HG03139 (cell line): ENCODE data around the gene GNAQ.
"Not testable (repeated sequence)": the region's sequence is repeated elsewhere in the genome, so short reads cannot be mapped to it uniquely, and the experiment has no call there.

Experiments
- ATAC-seq: cut with Tn5 transposase; IDR thresholded peaks from one replicate; pipeline ENCODE4 v1.9.1; 2021; ENCODE audit not compliant: unreplicated experiment

The GNAQ gene

GRCh38 chr9:78031444-78031892 is at the start of gene GNAQ:
GNAQ (minus strand) TSS chr9:78031811; CDS start chr9:78031235, 576 bp downstream.
- no peak for ATAC-seq

DNA sequence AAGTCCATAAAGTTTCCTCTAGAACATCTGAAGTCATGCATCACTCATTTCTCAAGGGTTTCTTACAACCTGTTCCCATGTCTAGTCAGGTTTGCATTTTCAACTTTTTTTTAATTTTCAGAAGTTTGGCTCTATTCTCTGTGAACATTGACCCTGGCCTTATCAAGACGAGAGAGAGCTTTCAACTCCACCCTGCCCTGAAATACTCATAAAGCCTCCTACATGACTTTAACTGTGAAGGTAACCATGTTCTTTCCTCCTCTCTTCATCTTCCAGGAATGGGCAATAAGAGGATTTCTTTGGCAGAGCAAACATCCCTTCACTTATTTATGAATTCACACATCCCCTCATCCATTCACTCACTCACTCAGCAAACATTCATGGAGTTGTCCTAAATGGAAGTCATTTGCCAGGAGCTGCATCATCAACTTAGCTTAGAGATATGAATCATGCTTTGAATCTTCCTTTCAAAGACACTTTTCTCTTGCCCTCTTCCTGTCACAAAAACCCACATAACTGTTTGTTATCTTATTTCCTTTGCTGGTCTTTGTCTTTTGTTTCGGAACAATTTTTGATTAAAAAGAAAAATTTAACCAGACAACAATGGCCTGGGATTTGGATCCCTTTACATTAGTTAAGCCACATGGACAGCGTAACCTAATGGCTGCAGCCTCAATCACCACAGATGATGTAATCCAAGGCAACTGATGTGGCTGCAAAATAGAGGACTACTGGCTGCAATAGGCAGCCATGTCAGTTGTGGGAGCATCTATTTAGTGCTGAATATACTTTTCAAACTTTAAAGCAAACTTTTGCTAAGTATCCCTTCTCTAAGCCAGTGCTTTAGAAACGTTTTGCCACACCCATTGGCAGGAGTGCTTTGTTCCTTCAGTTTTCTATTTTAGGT is 43.0 kb upstream of the GNAQ start:
- no peak for ATAC-seq

- ATAC-seq = no peak
Observed at GRCh38 chr9:78073722-78074121, 42.1 kb upstream of the GNAQ start.

DNA sequence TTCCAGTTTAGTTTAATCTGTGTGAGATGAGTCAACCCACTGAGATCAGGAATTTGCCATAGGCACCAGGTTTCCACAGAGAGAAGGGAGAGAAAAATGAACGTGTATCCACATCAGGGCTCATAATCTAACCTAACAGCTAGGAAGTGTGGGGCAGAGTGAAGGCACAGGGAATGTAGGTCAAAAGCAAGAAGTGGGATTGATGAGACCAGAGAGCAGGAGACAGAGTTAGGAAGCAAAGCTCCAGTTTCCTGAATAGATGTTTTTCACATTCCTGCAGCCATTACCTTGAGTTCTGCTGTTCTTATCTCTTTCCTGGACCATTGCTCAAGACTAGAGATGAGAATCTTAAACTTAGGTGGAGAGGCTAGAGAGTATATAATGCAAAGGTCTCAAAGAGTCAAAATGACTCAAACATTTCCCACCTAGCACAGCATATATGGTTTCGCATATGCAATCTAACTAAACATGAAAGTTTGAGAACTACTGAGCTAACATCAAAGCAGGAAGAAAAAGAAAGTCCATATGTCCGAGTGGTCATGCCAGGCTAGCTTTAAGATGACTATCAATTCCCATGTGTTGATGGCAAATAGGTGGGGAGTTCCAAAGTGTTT is 41.1 kb upstream of the GNAQ start:
- ATAC-seq = no peak

- ATAC-seq = no peak
Observed at GRCh38 chr9:78070521-78070920, 38.9 kb upstream of the GNAQ start.

- ATAC-seq = no peak
Observed at GRCh38 chr9:78064075-78064474, 32.5 kb upstream of the GNAQ start.

GRCh38 chr9:78062710-78063109 is 31.1 kb upstream of the GNAQ start:
- no peak for ATAC-seq

- not testable (repeated sequence) for ATAC-seq
Observed at GRCh38 chr9:78054218-78054617, 22.6 kb upstream of the GNAQ start.

DNA sequence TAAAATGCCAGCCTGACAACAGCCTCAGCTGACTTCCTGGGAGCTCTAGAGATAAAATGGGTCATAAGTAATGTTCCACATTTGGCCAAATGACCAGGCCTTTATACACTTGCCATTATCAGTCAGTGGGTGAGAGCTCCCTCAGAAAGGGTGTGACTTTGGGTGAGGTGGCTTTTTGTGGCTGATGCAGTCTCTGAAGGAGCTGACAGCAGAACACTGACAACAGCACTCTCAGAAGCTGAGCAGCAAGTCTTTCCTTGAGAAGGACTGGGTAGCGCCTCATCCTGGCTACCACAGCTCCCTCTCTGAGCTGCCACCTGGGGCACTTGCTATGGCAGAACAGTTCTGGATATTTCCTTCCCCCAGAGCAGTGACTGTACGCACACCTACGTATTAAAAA is 22.0 kb upstream of the GNAQ start:
- ATAC-seq = no peak

DNA sequence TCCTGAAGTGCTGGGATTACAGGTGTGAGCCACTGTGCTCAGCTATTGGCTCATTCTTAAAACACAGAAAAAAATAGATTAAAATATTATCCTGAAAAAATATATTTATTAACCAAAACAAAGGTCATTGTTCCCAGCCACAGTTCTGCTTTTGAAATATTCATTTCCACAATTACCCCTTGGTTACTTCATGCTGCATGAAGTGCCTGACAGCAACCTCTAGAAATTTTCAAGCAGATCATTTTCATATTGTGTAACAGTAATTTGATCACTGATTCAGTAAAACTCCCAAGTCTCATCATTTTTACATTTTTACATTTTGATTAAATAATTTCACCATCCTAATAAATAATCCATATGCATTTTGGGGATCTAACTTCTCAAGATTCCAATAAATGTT is 18.8 kb upstream of the GNAQ start:
- ATAC-seq = no peak

DNA sequence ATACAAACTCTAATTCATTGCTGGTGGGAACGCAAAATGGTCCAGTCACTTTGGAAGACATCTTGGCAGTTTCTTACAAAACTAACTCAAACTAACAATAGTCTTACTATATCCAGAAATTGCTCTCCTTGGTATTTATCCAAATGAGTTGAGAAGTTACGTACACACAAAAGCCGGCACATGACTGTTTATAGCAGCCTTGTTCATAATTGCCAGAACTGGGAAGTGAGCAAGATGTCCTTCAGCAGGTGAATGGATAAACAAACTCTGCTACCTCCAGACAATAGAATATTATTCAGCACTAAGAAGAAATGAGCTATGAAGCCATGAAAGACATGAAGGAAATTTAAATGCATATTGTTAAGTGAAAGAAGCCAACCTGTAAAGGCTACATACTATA is 17.9 kb upstream of the GNAQ start:
- no peak for ATAC-seq

- no peak for ATAC-seq
Observed at GRCh38 chr9:78047106-78047505, 15.5 kb upstream of the GNAQ start.

DNA sequence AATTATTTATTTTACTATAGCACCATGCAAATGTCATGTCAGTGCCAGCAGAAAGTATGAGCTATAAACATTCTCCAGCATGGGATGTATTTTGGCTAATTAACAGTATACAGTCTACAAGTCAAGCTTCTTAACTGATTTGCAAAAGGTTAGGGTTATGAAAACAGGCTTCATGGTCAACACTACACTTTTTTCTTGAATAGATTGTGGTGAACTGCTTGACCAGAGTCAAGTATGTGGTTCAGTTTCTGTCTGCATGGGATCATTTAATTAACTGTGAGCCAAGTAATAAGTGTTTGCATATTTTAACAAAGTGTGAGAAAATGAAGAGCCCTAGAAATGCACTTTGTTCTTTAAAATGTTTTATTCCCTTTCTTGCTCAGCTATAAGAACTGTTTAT is 14.5 kb upstream of the GNAQ start:
- no peak for ATAC-seq

DNA sequence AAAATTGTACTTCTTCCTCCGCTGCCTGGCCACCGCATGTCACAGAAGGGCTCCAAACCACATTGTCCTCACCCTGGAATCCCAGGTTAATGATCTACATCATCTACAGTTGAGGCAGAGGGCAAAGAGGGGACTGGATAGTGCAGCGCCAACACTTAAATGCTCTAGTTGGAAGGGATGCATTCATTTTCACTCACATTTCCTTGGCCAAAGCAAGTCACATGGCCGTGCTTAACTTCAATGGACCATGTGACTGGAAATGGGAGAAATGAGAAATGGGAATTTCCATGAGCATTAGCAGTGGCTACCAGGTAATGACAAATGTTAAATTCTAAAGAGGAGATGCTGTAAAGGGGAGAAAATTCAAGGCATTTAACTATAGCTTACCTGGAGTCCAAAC is 13.3 kb upstream of the GNAQ start:
- no peak for ATAC-seq

DNA sequence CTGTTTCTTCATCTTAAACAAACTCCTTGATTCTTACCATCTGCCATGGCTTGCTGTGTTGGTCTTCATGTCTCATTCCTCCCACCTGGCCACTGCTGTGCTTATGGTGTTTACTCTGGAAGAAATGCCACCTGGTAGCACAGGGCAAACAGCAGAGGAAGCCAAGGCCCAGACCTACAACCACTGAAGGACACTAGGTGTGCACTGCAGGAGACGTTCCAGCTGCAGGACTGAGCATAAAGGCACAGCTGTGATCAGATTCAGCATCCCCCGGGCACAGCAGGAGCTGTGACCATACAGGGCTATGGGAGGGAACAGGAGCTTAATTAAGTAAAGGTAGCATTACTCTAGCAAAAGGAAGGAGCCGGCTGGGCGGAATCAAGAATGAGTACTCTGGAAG is 12.6 kb upstream of the GNAQ start:
- no peak for ATAC-seq

DNA sequence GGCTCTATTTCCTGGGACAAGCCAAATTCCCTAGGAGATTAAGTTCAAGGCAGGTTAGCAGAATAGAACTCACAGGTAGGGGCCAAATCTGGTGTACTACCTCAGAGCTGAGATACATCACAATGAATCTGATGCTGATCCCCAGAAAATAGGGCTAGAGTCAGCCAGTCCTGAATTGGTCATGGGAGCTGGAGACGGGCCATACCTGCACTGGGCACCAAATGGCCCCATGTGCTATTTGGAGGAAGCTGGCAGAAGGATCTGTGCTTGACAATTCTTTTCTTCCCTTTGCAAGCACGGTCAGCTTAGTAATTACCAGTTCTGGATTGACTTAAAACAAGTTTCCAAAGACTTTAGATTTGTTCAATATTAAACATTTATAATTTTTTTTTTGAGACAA is 10.4 kb upstream of the GNAQ start:
- no peak for ATAC-seq

DNA sequence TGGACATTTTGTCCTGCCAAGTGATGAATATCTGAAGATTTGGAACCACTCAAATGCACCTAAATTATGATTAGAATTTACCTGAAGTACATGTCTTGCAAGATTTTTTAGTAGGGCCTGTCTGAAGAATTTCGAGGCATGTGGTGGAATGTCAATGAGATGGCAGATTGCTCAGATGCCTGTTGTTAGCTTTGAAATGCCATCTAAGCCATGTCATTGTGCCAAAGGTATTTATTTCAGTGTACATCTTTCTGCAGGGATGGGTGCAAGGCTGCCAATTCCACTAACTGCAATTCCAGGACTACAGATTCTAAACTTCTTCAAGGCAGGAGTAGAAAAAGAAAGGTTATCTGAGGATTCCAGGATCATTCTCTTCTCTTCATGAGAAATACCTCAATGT is 9.1 kb upstream of the GNAQ start:
- no peak for ATAC-seq

GRCh38 chr9:78038620-78039300 is 7.1 kb upstream of the GNAQ start:
- ATAC-seq = no peak

GRCh38 chr9:78035383-78035993 is 3.9 kb upstream of the GNAQ start:
- no peak for ATAC-seq

- no peak for ATAC-seq
Observed at GRCh38 chr9:78033870-78034269, 2.3 kb upstream of the GNAQ start.

DNA sequence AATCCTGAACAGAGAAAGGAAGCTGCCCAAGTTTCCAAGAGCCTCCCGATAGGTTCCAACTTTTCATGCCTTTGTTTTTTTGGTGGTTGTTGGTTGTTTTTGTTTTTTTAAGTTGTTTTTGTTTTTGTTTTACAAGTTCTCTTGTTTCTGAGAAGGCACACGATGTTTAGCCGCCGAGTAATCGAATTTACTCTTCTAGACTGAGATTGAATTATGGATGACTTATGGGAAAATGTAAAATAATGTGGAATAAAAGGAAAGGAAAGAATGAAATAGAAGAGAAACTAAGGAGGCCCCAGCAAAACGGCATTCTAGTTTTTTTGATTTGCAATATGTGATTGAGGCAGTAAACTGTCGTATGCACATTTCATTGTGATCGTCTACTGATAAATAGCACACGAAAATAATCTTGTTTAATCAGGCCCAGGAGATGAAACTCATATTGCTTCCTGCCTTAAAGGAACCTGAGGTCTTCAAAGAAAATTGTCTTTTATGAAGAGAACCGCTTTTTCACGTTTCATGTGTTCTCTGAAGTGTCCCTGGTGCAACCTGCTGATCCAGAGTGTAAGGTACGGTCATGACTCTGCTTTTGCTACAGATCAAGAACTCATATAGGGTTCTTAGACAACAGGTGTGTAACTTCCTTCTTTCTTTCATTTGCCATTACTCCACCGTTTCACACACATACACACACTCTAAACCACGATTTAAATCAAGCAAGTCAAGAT is 1.3 kb upstream of the GNAQ start:
- no peak for ATAC-seq
